SK-N-SH treated with all-trans-retinoic acid at 6 μM for 48 hours (cell line): Measurements from ENCODE around the gene CYP46A1.

ENCODE experiments used
- ATAC-seq: fragments of 200-7000 bp; cut with Tn5 transposase; 3 replicates; pipeline ENCODE4 v1.9.1; 2020; ENCODE audit warnings: mild to moderate bottlenecking, moderate library complexity
- ARNTL ChIP-seq: fragments of 450-650 bp; formaldehyde crosslinking; IDR thresholded peaks from 2 replicates; pipeline ENCODE4 v1.5.0; 2020; ENCODE audit warnings: low read depth, mild to moderate bottlenecking, moderate library complexity, borderline replicate concordance
- BACH2 ChIP-seq: fragments of 250-450 bp; sonication (Bioruptor Pico); IDR thresholded peaks from 2 replicates; pipeline ENCODE4 v1.9.0; 2021; ENCODE audit warnings: mild to moderate bottlenecking, borderline replicate concordance
- CREB5 ChIP-seq: fragments of 250-450 bp; sonication (Bioruptor Pico); IDR thresholded peaks from 2 replicates; pipeline ENCODE4 v1.5.1; 2020; ENCODE audit warnings: low read depth, mild to moderate bottlenecking, moderate library complexity
- CSDC2 ChIP-seq: fragments of 250-450 bp; sonication (Bioruptor Pico); IDR thresholded peaks from 2 replicates; pipeline ENCODE4 v1.5.0; 2020; ENCODE audit warnings: mild to moderate bottlenecking, moderate library complexity
- CSRNP3 ChIP-seq: fragments of 250-450 bp; sonication (Bioruptor Pico); IDR thresholded peaks from 2 replicates; pipeline ENCODE4 v1.5.1; 2021; ENCODE audit warnings: mild to moderate bottlenecking, moderate library complexity
- ESRRG ChIP-seq: fragments of 250-450 bp; sonication (Bioruptor Pico); IDR thresholded peaks from 2 replicates; pipeline ENCODE4 v1.6.1; 2021; ENCODE audit warnings: mild to moderate bottlenecking
- GLIS3 ChIP-seq: fragments of 250-450 bp; sonication (Bioruptor Pico); IDR thresholded peaks from 2 replicates; pipeline ENCODE4 v1.5.0; 2020; ENCODE audit warnings: mild to moderate bottlenecking, moderate library complexity
- ISL1 ChIP-seq: fragments of 250-450 bp; sonication (Bioruptor Pico); IDR thresholded peaks from 2 replicates; pipeline ENCODE4 v2.1.2; 2022; ENCODE audit warnings: mild to moderate bottlenecking, moderate library complexity
- OSR1 ChIP-seq: fragments of 250-450 bp; sonication (Bioruptor Pico); IDR thresholded peaks from 2 replicates; pipeline ENCODE4 v1.8.0; 2022; ENCODE audit warnings: moderate library complexity, mild to moderate bottlenecking, inconsistent platforms
- PATZ1 ChIP-seq: fragments of 250-450 bp; sonication (Bioruptor Pico); IDR thresholded peaks from 2 replicates; pipeline ENCODE4 v1.8.0; 2020; ENCODE audit warnings: mild to moderate bottlenecking, moderate library complexity, borderline replicate concordance
- POU6F1 ChIP-seq: fragments of 250-450 bp; sonication (Bioruptor Pico); IDR thresholded peaks from 2 replicates; pipeline ENCODE4 v1.8.0; 2021; ENCODE audit warnings: low read depth, mild to moderate bottlenecking, moderate library complexity, borderline replicate concordance
- PPARA ChIP-seq: fragments of 250-450 bp; sonication (Bioruptor Pico); IDR thresholded peaks from 2 replicates; pipeline ENCODE4 v1.5.0; 2020; ENCODE audit warnings: mild to moderate bottlenecking, borderline replicate concordance
- RARB ChIP-seq: fragments of 250-450 bp; sonication (Bioruptor Pico); IDR thresholded peaks from 2 replicates; pipeline ENCODE4 v1.8.0; 2021; ENCODE audit warnings: mild to moderate bottlenecking, moderate library complexity
- SNAI2 ChIP-seq: fragments of 250-450 bp; sonication (Bioruptor Pico); IDR thresholded peaks from 2 replicates; pipeline ENCODE4 v1.5.0; 2020; ENCODE audit warnings: mild to moderate bottlenecking, moderate library complexity
- TOX ChIP-seq: fragments of 250-450 bp; sonication (Bioruptor Pico); IDR thresholded peaks from 2 replicates; pipeline ENCODE4 v1.8.0; 2021; ENCODE audit warnings: mild to moderate bottlenecking, moderate library complexity, borderline replicate concordance
- TSHZ2 ChIP-seq: fragments of 250-450 bp; sonication (Bioruptor Pico); IDR thresholded peaks from 2 replicates; pipeline ENCODE4 v1.5.0; 2020; ENCODE audit warnings: mild to moderate bottlenecking, moderate library complexity
- ZC3H10 ChIP-seq: fragments of 250-450 bp; sonication (Bioruptor Pico); IDR thresholded peaks from 2 replicates; pipeline ENCODE4 v1.5.1; 2021; ENCODE audit warnings: mild to moderate bottlenecking, moderate library complexity
- ZFP3 ChIP-seq: fragments of 250-450 bp; sonication (Bioruptor Pico); IDR thresholded peaks from 2 replicates; pipeline ENCODE4 v1.5.0; 2020; ENCODE audit warnings: mild to moderate bottlenecking, moderate library complexity
- ZFP30 ChIP-seq: fragments of 450-650 bp; formaldehyde crosslinking; IDR thresholded peaks from 2 replicates; pipeline ENCODE4 v1.5.0; 2022; ENCODE audit warnings: mild to moderate bottlenecking, moderate library complexity
- ZNF70 ChIP-seq: fragments of 450-650 bp; formaldehyde crosslinking; IDR thresholded peaks from 2 replicates; pipeline ENCODE4 v1.5.0; 2020; ENCODE audit warnings: mild to moderate bottlenecking, moderate library complexity
- ZNF8 ChIP-seq: fragments of 450-650 bp; formaldehyde crosslinking; IDR thresholded peaks from 2 replicates; pipeline ENCODE4 v1.5.0; 2020; ENCODE audit warnings: mild to moderate bottlenecking, moderate library complexity

CYP46A1 gene

GRCh38 chr14:99678198-99678597 lies 5.9 kb upstream of the CYP46A1 start:
- ATAC-seq = no peak
- TF ChIP-seq POU6F1 (CRISPR knock-in tag) = no peak
- no peak for TF ChIP-seq TOX (CRISPR knock-in tag)
- TF ChIP-seq GLIS3 = no peak
- no peak for TF ChIP-seq BACH2
- no peak for TF ChIP-seq RARB (CRISPR knock-in tag)
- TF ChIP-seq ZNF8 (CRISPR knock-in tag) = no peak
- no peak for TF ChIP-seq CREB5 (CRISPR knock-in tag)

- TF ChIP-seq GLIS3 (no peak), ZFP3 (CRISPR knock-in tag) (no peak), OSR1 (CRISPR knock-in tag) (no peak), PATZ1 (no peak), ISL1 (CRISPR knock-in tag) (no peak), TSHZ2 (no peak), BACH2 (no peak), SNAI2 (no peak), RARB (CRISPR knock-in tag) (no peak), CSDC2 (CRISPR knock-in tag) (no peak), CSRNP3 (no peak), ZNF70 (CRISPR knock-in tag) (no peak), ZC3H10 (CRISPR knock-in tag) (no peak), PPARA (CRISPR knock-in tag) (no peak), POU6F1 (CRISPR knock-in tag) (no peak), ZNF8 (CRISPR knock-in tag) (no peak), ESRRG (CRISPR knock-in tag) (no peak), TOX (CRISPR knock-in tag) (no peak), ARNTL (CRISPR knock-in tag) (no peak)
- ATAC-seq = no peak
Measured at GRCh38 chr14:99679111-99679510, 5.0 kb upstream of the CYP46A1 start.

- TF ChIP-seq POU6F1 (CRISPR knock-in tag) = no peak
- TF ChIP-seq RARB (CRISPR knock-in tag) = no peak
- TF ChIP-seq CREB5 (CRISPR knock-in tag) = no peak
- no peak for TF ChIP-seq ZC3H10 (CRISPR knock-in tag)
- TF ChIP-seq PATZ1 = no peak
- no peak for TF ChIP-seq ESRRG (CRISPR knock-in tag)
- TF ChIP-seq ZFP30 = no peak
- TF ChIP-seq OSR1 (CRISPR knock-in tag) = no peak
Measured at GRCh38 chr14:99679543-99679942, 4.6 kb upstream of the CYP46A1 start.

More at GRCh38 chr14:99679543-99679942, 4.6 kb upstream of the CYP46A1 start:
- ATAC-seq = no peak
